K562 (cell line): ENCODE measurements around the gene WSCD1. TPM values are rescaled to one million over a fixed set of nuclear protein-coding genes. Genes with fewer than 3 reads are reported as not detected.

ENCODE experiments used
- ATAC-seq: fragments of 200-7000 bp; cut with Tn5 transposase; 3 replicates; pipeline ENCODE4 v1.9.1; 2020; ENCODE audit warnings: moderate library complexity
- BruUV-seq: library from RNA; stranded (reverse); fragments of 400-500 nt; replicated peaks from 2 replicates; lab custom pipeline; 2021; lab: Mats Ljungman, UMichigan
- CTCF ChIA-PET: fragments of 300-600 bp; formaldehyde crosslinking; extraction: SDS; loops from one replicate; lab custom pipeline; 2021; ENCODE audit warnings: low intra/inter-chr PET ratio; lab: Yijun Ruan, JAX
- POLR2A ChIA-PET: fragments of 300-600, 350-650 bp; sonication (Branson Sonifier 250); formaldehyde crosslinking; extraction: SDS; loops from one replicate; lab custom pipeline; 2021; ENCODE audit warnings: antibody characterized with exemption, inconsistent platforms; lab: Yijun Ruan, JAX
- DNase-seq, 4 experiments: peaks; one replicate each; pipeline versions ENCODE4 v3.0.0 to v3.0.0-alpha.2; 2011 to 2018; ENCODE audit warnings: low spot score in 3 of 4, mixed read lengths in 3 of 4; ENCODE audit errors: extremely low read depth in 1 of 4
- FAIRE-seq: peaks from 2 replicates; lab custom pipeline; 2011; peaks lifted over from hg19 to GRCh38; lab: Jason Lieb, UNC
- H2AFZ ChIP-seq: 2 replicates; pipeline ENCODE4 v1.6.0; 2011; ENCODE audit warnings: low read depth, low read length, control low read depth, inconsistent platforms
- H3K27ac ChIP-seq: fragments of 200-600 bp; 3 replicates; pipeline ENCODE4 v1.8.0; 2011; ENCODE audit warnings: low read depth, mild to moderate bottlenecking, control low read depth, inconsistent platforms, low read length, moderate library complexity, mixed read lengths; ENCODE audit errors: extremely low read depth
- H3K27me3 ChIP-seq, 2 experiments: fragments of 300-600 bp in 1 of 2; 2 replicates in 1 of 2; 3 replicates in 1 of 2; pipeline versions ENCODE4 v1.6.0 to v1.8.0; 2011; ENCODE audit warnings: inconsistent platforms in 2 of 2, low read length in 2 of 2, mild to moderate bottlenecking in 1 of 2, mixed read lengths in 1 of 2, moderate library complexity in 1 of 2; ENCODE audit not compliant: control insufficient read depth in 2 of 2, insufficient read depth in 2 of 2
- H3K36me3 ChIP-seq: fragments of 300-600 bp; 3 replicates; pipeline ENCODE4 v1.8.0; 2011; ENCODE audit warnings: mild to moderate bottlenecking, low read length, inconsistent platforms; ENCODE audit not compliant: control insufficient read depth, insufficient read depth
- H3K4me1 ChIP-seq, 2 experiments: fragments of 200-600 bp in 1 of 2; replicated peaks in 1 of 2; 2 replicates in 1 of 2; 3 replicates in 1 of 2; pipeline versions ENCODE4 v1.5.1 to v1.8.0; 2011; ENCODE audit warnings: inconsistent platforms in 2 of 2, low read length in 2 of 2, mild to moderate bottlenecking in 1 of 2, mixed read lengths in 1 of 2, moderate library complexity in 1 of 2; ENCODE audit not compliant: control insufficient read depth in 2 of 2, insufficient read depth in 2 of 2
- H3K4me2 ChIP-seq: 2 replicates; pipeline ENCODE4 v1.6.1; 2011; ENCODE audit warnings: low read length, control low read depth, inconsistent platforms, mixed read lengths; ENCODE audit not compliant: insufficient read depth
- H3K4me3 ChIP-seq: fragments of 200-600 bp; sonication (generic), shearing (Covaris generic); 2 replicates; pipeline ENCODE4 v1.5.1; 2016; ENCODE audit warnings: control low read depth, inconsistent platforms
- H3K79me2 ChIP-seq: fragments of 200-600 bp; 3 replicates; pipeline ENCODE4 v1.8.0; 2011; ENCODE audit warnings: low read length, inconsistent platforms; ENCODE audit not compliant: control insufficient read depth, insufficient read depth
- H3K9ac ChIP-seq, 2 experiments: 2 replicates each; pipeline versions ENCODE4 v1.6.0 to v1.6.1; 2011; ENCODE audit warnings: low read depth in 2 of 2, low read length in 2 of 2, control low read depth in 1 of 2, inconsistent platforms in 1 of 2, mild to moderate bottlenecking in 1 of 2, mixed read lengths in 1 of 2; ENCODE audit not compliant: insufficient read depth in 1 of 2
- H3K9me1 ChIP-seq: one replicate; pipeline ENCODE4 v1.6.0; 2011; ENCODE audit warnings: inconsistent platforms, mild to moderate bottlenecking, low read length, moderate library complexity; ENCODE audit not compliant: control insufficient read depth, insufficient read depth
- H3K9me3 ChIP-seq: replicated peaks from 2 replicates; pipeline ENCODE4 v1.5.1; 2011; ENCODE audit warnings: low read depth, low read length, inconsistent platforms; ENCODE audit not compliant: control insufficient read depth, insufficient read depth
- H4K20me1 ChIP-seq: replicated peaks from 2 replicates; pipeline ENCODE4 v1.6.1; 2011; ENCODE audit warnings: low read length, inconsistent platforms, mixed read lengths; ENCODE audit not compliant: control insufficient read depth, insufficient read depth
- ATF3 ChIP-seq, 2 experiments: fragments of 450-650 bp in 1 of 2; sonication (generic) in 1 of 2; formaldehyde crosslinking in 1 of 2; IDR thresholded peaks in 1 of 2; conservative IDR thresholded peaks in 1 of 2; 2 replicates each; pipeline versions ENCODE4 v1.6.1 to v1.8.1; 2016 to 2023; ENCODE audit warnings: mild to moderate bottlenecking in 2 of 2, moderate library complexity in 2 of 2, inconsistent platforms in 1 of 2, missing genetic modification reagents in 1 of 2
- BRD9 ChIP-seq: fragments of 450-650 bp; IDR thresholded peaks from 2 replicates; pipeline ENCODE4 v1.6.1; 2018; ENCODE audit warnings: low read depth; ENCODE audit not compliant: partially characterized antibody
- CGGBP1 ChIP-seq: fragments of 250-450 bp; sonication (Bioruptor Pico); IDR thresholded peaks from 2 replicates; pipeline ENCODE4 v1.9.0; 2021; ENCODE audit warnings: mild to moderate bottlenecking
- ELF2 ChIP-seq: fragments of 250-450 bp; sonication (Bioruptor Pico); IDR thresholded peaks from 2 replicates; pipeline ENCODE4 v1.5.0; 2021; ENCODE audit warnings: mild to moderate bottlenecking
- EZH2 ChIP-seq: IDR thresholded peaks from 2 replicates; pipeline ENCODE4 v1.6.1; 2012; ENCODE audit warnings: low read depth, mild to moderate bottlenecking, inconsistent platforms, low read length, borderline replicate concordance
- FOXM1 ChIP-seq, 2 experiments: fragments of 450-650 bp in 1 of 2; sonication (generic) in 1 of 2; formaldehyde crosslinking in 1 of 2; IDR thresholded peaks; 2 replicates each; pipeline versions ENCODE4 v1.6.1 to v1.9.0; 2017 to 2022; ENCODE audit warnings: low read depth in 2 of 2, mild to moderate bottlenecking in 2 of 2, missing genetic modification reagents in 1 of 2, moderate library complexity in 1 of 2
- HNRNPK ChIP-seq: fragments of 200-400 bp; formaldehyde crosslinking; IDR thresholded peaks from one replicate; pipeline ENCODE4 v1.6.1; 2018; ENCODE audit warnings: mild to moderate bottlenecking, low read depth, low read length; ENCODE audit not compliant: poor library complexity, severe bottlenecking
- KLF16 ChIP-seq: IDR thresholded peaks from 2 replicates; pipeline ENCODE4 v1.6.1; 2016; ENCODE audit warnings: antibody characterized with exemption
- POLR2B ChIP-seq: fragments of 450-650 bp; IDR thresholded peaks from 2 replicates; pipeline ENCODE4 v1.6.1; 2018; ENCODE audit warnings: low read depth; ENCODE audit not compliant: partially characterized antibody
- TCF7 ChIP-seq: sonication (generic); IDR thresholded peaks from 2 replicates; pipeline ENCODE4 v1.6.1; 2016; ENCODE audit warnings: antibody characterized with exemption, borderline replicate concordance
- TEAD4 ChIP-seq, 2 experiments: sonication (generic) in 1 of 2; formaldehyde crosslinking in 1 of 2; IDR thresholded peaks; 2 replicates each; pipeline versions ENCODE4 v1.6.1 to v1.8.0; 2012 to 2022; ENCODE audit warnings: borderline replicate concordance in 1 of 2, inconsistent platforms in 1 of 2, low read length in 1 of 2, mild to moderate bottlenecking in 1 of 2, missing genetic modification reagents in 1 of 2
- ZEB2 ChIP-seq: fragments of 450-650 bp; IDR thresholded peaks from 2 replicates; pipeline ENCODE4 v1.6.1; 2016
- ZNF3 ChIP-seq: fragments of 250-450 bp; sonication (Bioruptor Pico); IDR thresholded peaks from 2 replicates; pipeline ENCODE4 v1.5.0; 2021; ENCODE audit warnings: mild to moderate bottlenecking, moderate library complexity
- ZNF408 ChIP-seq: fragments of 250-450 bp; sonication (Bioruptor Pico); IDR thresholded peaks from 2 replicates; pipeline ENCODE4 v1.4.0; 2020; ENCODE audit warnings: low read depth, mild to moderate bottlenecking, moderate library complexity
- WGBS: fragments of 100-300 bp; shearing (Covaris generic); methylation state at CpG from one replicate; pipeline ENCODE4 v1.1.6; 2016; ENCODE audit warnings: low coverage, mixed read lengths; ENCODE audit not compliant: insufficient coverage; ENCODE audit errors: missing lambda C conversion rate; 5-methylcytosine and 5-hydroxymethylcytosine counted together
- in situ Hi-C: fragments of 300-500 bp; cut with MboI; formaldehyde crosslinking; loops from 4 replicates; pipeline ENCODE4 v1.15.0; 2018; ENCODE audit warnings: inconsistent platforms, mixed read lengths
- intact Hi-C: fragments of 100-400 bp; cut with micrococcal nuclease; formaldehyde crosslinking; loops from 2 replicates; pipeline ENCODE4 v1.14.2; 2022
- polyA plus RNA-seq, 8 experiments: library from polyadenylated mRNA; depleted of rRNA in 4 of 8; stranded (reverse) in 5 of 8; unstranded in 3 of 8; fragments of >200 nt; fragmentation: Nextera tagmentation in 2 of 8; fragmentation: Illumina TruSeq in 1 of 8; extraction: Ambion mirVana in 2 of 8; extraction: Trizol in 1 of 8; gene quantifications; 2 replicates each; pipeline versions ENCODE4 v1.2.1 to v1.2.3, GENCODE V29; 2011 to 2014; ENCODE audit warnings: inconsistent platforms in 1 of 8, missing spikeins in 1 of 8
- total RNA-seq, 7 experiments: library from RNA; depleted of rRNA in 6 of 7; stranded (reverse); fragments of >200 nt in 6 of 7; fragmentation: Illumina TruSeq in 2 of 7; extraction: Trizol in 2 of 7; gene quantifications; 2 replicates each; pipeline versions ENCODE4 v1.2.1 to v1.2.3, GENCODE V29; 2011 to 2021; ENCODE audit warnings: low replicate concordance in 1 of 7

Gene WSCD1
- total and polyA plus RNA-seq, 9 of the 15 experiments (the other 6 are each of a cell fraction or from before 2014, with no cell fraction given): not detected

- no peak for TF ChIP-seq ZEB2
- TF ChIP-seq ATF3 (IDR thresholded peaks at IDR 0.05): no peak
- no peak for TF ChIP-seq ATF3 (CRISPR knock-in tag; conservative IDR thresholded peaks at IDR 0.05)
- no peak for TF ChIP-seq HNRNPK
- TF ChIP-seq POLR2B: no peak
- no peak for TF ChIP-seq FOXM1 (IDR thresholded peaks at IDR 0.05; ENCODE audit: low read depth)
- TF ChIP-seq FOXM1 (CRISPR knock-in tag; IDR thresholded peaks at IDR 0.05; ENCODE audit: low read depth): no peak
Observed at GRCh38 chr17:6147042-6147441, 76.9 kb downstream of the WSCD1 start (continued).

GRCh38 chr17:6153375-6153774 lies 83.2 kb downstream of the WSCD1 start:
- no peaks in the 10 kb centered on the region for H3K4me1 ChIP-seq
- BruUV-seq: no TSS peak
- H3K27me3 ChIP-seq: peaks cover 0 to 12% of the 10 kb centered on the region in 2 experiments; a peak in 1 of 5 replicates
- FAIRE-seq: no peak
- no peaks in the 10 kb centered on the region for H4K20me1 ChIP-seq
- CTCF ChIA-PET: no interaction called here
- ATAC-seq: no peak
- in situ Hi-C loops (no loop called here), intact Hi-C loops (no loop called here)
- H3K4me2 ChIP-seq: no peak overlapping the region
- H3K27ac ChIP-seq: no peak overlapping the region
- H3K9me3 ChIP-seq: no peaks in the 10 kb centered on the region
- H3K79me2 ChIP-seq: no peaks in the 10 kb centered on the region
- DNase-seq: no peak
- no peak overlapping the region for H3K4me3 ChIP-seq
- TF ChIP-seq TCF7 (no peak), ZNF3 (CRISPR knock-in tag) (no peak), ZNF408 (CRISPR knock-in tag) (no peak), TEAD4 (IDR thresholded peaks at IDR 0.05; ENCODE audit: low read length) (no peak), TEAD4 (CRISPR knock-in tag; IDR thresholded peaks at IDR 0.05; ENCODE audit: borderline replicate concordance) (no peak), BRD9 (no peak), EZH2 (no peak), ELF2 (CRISPR knock-in tag) (no peak), KLF16 (no peak), CGGBP1 (CRISPR knock-in tag) (no peak)
- TF ChIP-seq, all 486 proteins: peak for 0
- Histone ChIP-seq H3K9ac (no peak overlapping the region), H2AFZ (no peak overlapping the region), H3K36me3 (no peaks in the 10 kb centered on the region), H3K9me1 (no peaks in the 10 kb centered on the region)
- WGBS: 2% methylated on average over 6 of the region's 6 CpGs
- POLR2A ChIA-PET: no interaction called here
